SK-N-SH (cell line): Measurements from ENCODE around the gene IQCN. TPM values are rescaled to one million over a fixed set of nuclear protein-coding genes. Genes with fewer than 3 reads are reported as not detected.

Experiments
- CTCF ChIA-PET: fragments of 300-600, 350-600 bp; formaldehyde crosslinking; extraction: SDS; loops from one replicate; lab custom pipeline; 2021; lab: Yijun Ruan, JAX
- POLR2A ChIA-PET: fragments of 350-600 bp; sonication (Branson Sonifier 250); formaldehyde crosslinking; extraction: SDS; loops from one replicate; lab custom pipeline; 2020; ENCODE audit warnings: antibody characterized with exemption, inconsistent platforms; lab: Yijun Ruan, JAX
- DNase-seq: peaks from one replicate; pipeline ENCODE4 v3.0.0; 2012
- H2AFZ ChIP-seq: fragments of 200-600 bp; sonication (generic); 2 replicates; pipeline ENCODE4 v1.8.1; 2016; ENCODE audit warnings: antibody characterized with exemption, mild to moderate bottlenecking, low read depth
- H3F3A ChIP-seq: fragments of 200-600 bp; sonication (generic); replicated peaks from 2 replicates; pipeline ENCODE3; 2016; ENCODE audit warnings: antibody characterized with exemption, mild to moderate bottlenecking; ENCODE audit not compliant: insufficient read depth
- H3K27ac ChIP-seq, 2 experiments: fragments of 200-500 bp in 1 of 2; fragments of 200-600 bp in 1 of 2; sonication (Bioruptor generic) in 1 of 2; sonication (generic), shearing (Covaris generic) in 1 of 2; 2 replicates each; pipeline versions ENCODE4 v1.5.1 to v1.6.1; 2014 to 2016; ENCODE audit warnings: low read depth in 2 of 2, inconsistent platforms in 1 of 2, low read length in 1 of 2, mild to moderate bottlenecking in 1 of 2, mixed read lengths in 1 of 2
- H3K27me3 ChIP-seq: fragments of 200-600 bp; sonication (generic), shearing (Covaris generic); 2 replicates; pipeline ENCODE4 v1.6.1; 2016; ENCODE audit warnings: mixed run types; ENCODE audit not compliant: insufficient read depth
- H3K36me3 ChIP-seq, 2 experiments: fragments of 200-500 bp in 1 of 2; fragments of 200-600 bp in 1 of 2; sonication (Bioruptor generic) in 1 of 2; sonication (generic) in 1 of 2; replicated peaks in 1 of 2; 2 replicates each; pipeline versions ENCODE3 to v1.5.1; 2014 to 2016; ENCODE audit warnings: low read length in 1 of 2, mild to moderate bottlenecking in 1 of 2; ENCODE audit not compliant: insufficient read depth in 2 of 2, control insufficient read depth in 1 of 2
- H3K4me1 ChIP-seq, 2 experiments: fragments of 200-500 bp in 1 of 2; fragments of 200-600 bp in 1 of 2; sonication (Bioruptor generic) in 1 of 2; sonication (generic), shearing (Covaris generic) in 1 of 2; 2 replicates each; pipeline versions ENCODE4 v1.5.1 to v1.6.1; 2014 to 2016; ENCODE audit warnings: low read depth in 1 of 2, low read length in 1 of 2, mixed run types in 1 of 2; ENCODE audit not compliant: insufficient read depth in 2 of 2, control insufficient read depth in 1 of 2
- H3K4me2 ChIP-seq: fragments of 200-600 bp; sonication (generic), shearing (Covaris generic); 2 replicates; pipeline ENCODE4 v1.6.1; 2017; ENCODE audit warnings: mixed run types
- H3K4me3 ChIP-seq, 2 experiments: fragments of 200-500 bp in 1 of 2; fragments of 200-600 bp in 1 of 2; sonication (Bioruptor generic) in 1 of 2; sonication (generic), shearing (Covaris generic) in 1 of 2; 2 replicates each; pipeline versions ENCODE4 v1.5.1 to v1.8.1; 2014 to 2016; ENCODE audit warnings: low read depth in 2 of 2, inconsistent platforms in 1 of 2, low read length in 1 of 2, mild to moderate bottlenecking in 1 of 2, mixed read lengths in 1 of 2, moderate library complexity in 1 of 2
- H3K79me2 ChIP-seq: fragments of 200-600 bp; sonication (generic); 2 replicates; pipeline ENCODE4 v1.8.1; 2017; ENCODE audit warnings: mild to moderate bottlenecking; ENCODE audit not compliant: insufficient read depth
- H3K9ac ChIP-seq: fragments of 200-600 bp; sonication (generic); 2 replicates; pipeline ENCODE4 v1.6.1; 2017; ENCODE audit warnings: mixed run types
- H3K9me2 ChIP-seq: fragments of 200-600 bp; sonication (generic); 2 replicates; pipeline ENCODE4 v1.6.1; 2017; ENCODE audit warnings: mixed run types
- H3K9me3 ChIP-seq: fragments of 200-600 bp; sonication (generic); 2 replicates; pipeline ENCODE4 v1.6.1; 2017; ENCODE audit warnings: mixed run types, mild to moderate bottlenecking, moderate library complexity
- H4K20me1 ChIP-seq: fragments of 200-600 bp; sonication (generic); 2 replicates; pipeline ENCODE4 v1.6.1; 2017; ENCODE audit warnings: mild to moderate bottlenecking, mixed run types; ENCODE audit not compliant: insufficient read depth
- GABPA ChIP-seq: IDR thresholded peaks from 2 replicates; pipeline ENCODE4 v1.4.0; 2012; ENCODE audit warnings: low read depth, mild to moderate bottlenecking
- GATA2 ChIP-seq: sonication (generic); formaldehyde crosslinking; IDR thresholded peaks from 2 replicates; pipeline ENCODE4 v1.5.0; 2020; ENCODE audit warnings: mild to moderate bottlenecking, missing genetic modification reagents
- IRF3 ChIP-seq: fragments of 150-350 bp; IDR thresholded peaks from 2 replicates; pipeline ENCODE4 v1.6.1; 2016; ENCODE audit warnings: mild to moderate bottlenecking, low read depth, low read length
- MAX ChIP-seq: IDR thresholded peaks from 2 replicates; pipeline ENCODE4 v1.4.0; 2012; ENCODE audit warnings: low read depth
- NRF1 ChIP-seq: IDR thresholded peaks from 2 replicates; pipeline ENCODE4 v1.6.1; 2012; ENCODE audit warnings: low read depth, mild to moderate bottlenecking, low read length
- PBX3 ChIP-seq: IDR thresholded peaks from 2 replicates; pipeline ENCODE4; 2012
- POLR2AphosphoS5 ChIP-seq: IDR thresholded peaks from 2 replicates; pipeline ENCODE4 v1.6.1; 2012; ENCODE audit warnings: low read depth, low read length
- RAD21 ChIP-seq: IDR thresholded peaks from 2 replicates; pipeline ENCODE4 v1.6.1; 2012; ENCODE audit warnings: mild to moderate bottlenecking, low read length
- RCOR1 ChIP-seq: fragments of 150-350 bp; IDR thresholded peaks from 2 replicates; pipeline ENCODE4 v1.6.1; 2017; ENCODE audit warnings: antibody characterized with exemption, low read length
- REST ChIP-seq: IDR thresholded peaks from 2 replicates; pipeline ENCODE4 v1.6.1; 2012; ENCODE audit warnings: mild to moderate bottlenecking, low read depth, low read length, moderate library complexity
- RFX5 ChIP-seq: IDR thresholded peaks from 2 replicates; pipeline ENCODE4 v1.6.1; 2012; ENCODE audit warnings: mild to moderate bottlenecking, improper control_type of control experiment, low read length
- RXRA ChIP-seq: IDR thresholded peaks from 2 replicates; pipeline ENCODE4 v1.4.0; 2012; ENCODE audit warnings: low read depth, mild to moderate bottlenecking, borderline replicate concordance
- SIN3A ChIP-seq: IDR thresholded peaks from 2 replicates; pipeline ENCODE4 v1.6.1; 2012; ENCODE audit warnings: low read depth, mild to moderate bottlenecking, low read length, moderate library complexity, borderline replicate concordance
- SMC3 ChIP-seq: IDR thresholded peaks from 2 replicates; pipeline ENCODE4 v1.6.1; 2012; ENCODE audit warnings: low read depth, low read length, improper control_type of control experiment
- USF1 ChIP-seq: IDR thresholded peaks from 2 replicates; pipeline ENCODE4 v1.4.0; 2012; ENCODE audit warnings: low read depth, borderline replicate concordance
- ZBTB33 ChIP-seq: IDR thresholded peaks from 2 replicates; pipeline ENCODE4 v1.4.0; 2012; ENCODE audit warnings: low read depth, borderline replicate concordance
- WGBS: methylation state at CpG from one replicate; pipeline ENCODE4 v1.1.6; 2017; ENCODE audit warnings: low lambda C conversion rate; 5-methylcytosine and 5-hydroxymethylcytosine counted together
- polyA plus RNA-seq, 3 experiments: library from polyadenylated mRNA; depleted of rRNA; stranded (reverse); fragments of >200 nt; gene quantifications; 2 replicates each; pipeline ENCODE4 v1.2.3, GENCODE V29; 2012

Gene IQCN
- polyA plus RNA-seq, 1 of the 3 experiments (the other 2 are of a cell fraction), result 2.5 TPM

- WGBS, result 71% methylated on average over 6 of the region's 6 CpGs
- H3K79me2 ChIP-seq, result no peaks in the 10 kb centered on the region
- no peaks in the 10 kb centered on the region for H3K9me3 ChIP-seq
- H3K36me3 ChIP-seq, result no peaks in the 10 kb centered on the region
- DNase-seq, result no peak
- peak overlapping the region in 1 of 2 experiments; percentile 31; a peak in 1 of 4 replicates for H3K27ac ChIP-seq
- H3F3A ChIP-seq, result peaks cover 31% of the 10 kb centered on the region
- H4K20me1 ChIP-seq, result no peaks in the 10 kb centered on the region
- H3K9me2 ChIP-seq, result no peaks in the 10 kb centered on the region
- POLR2A ChIA-PET, result no interaction called here
- peaks cover 14 to 15% of the 10 kb centered on the region in 2 experiments; a peak in 1 of 4 replicates for H3K4me1 ChIP-seq
- H3K4me3 ChIP-seq, result no peak overlapping the region
- H3K27me3 ChIP-seq, result no peaks in the 10 kb centered on the region
- no peak overlapping the region for H3K9ac ChIP-seq
- H3K4me2 ChIP-seq, result peak overlapping the region; percentile 24; the same call in 1 of the 2 replicates
- H2AFZ ChIP-seq, result no peak overlapping the region
- no peak for TF ChIP-seq NRF1
- no peak for TF ChIP-seq ZBTB33
- TF ChIP-seq RXRA, result no peak
- TF ChIP-seq MAX, result no peak
- no peak for TF ChIP-seq POLR2AphosphoS5
- TF ChIP-seq REST, result no peak
- no peak for TF ChIP-seq SMC3
- no peak for TF ChIP-seq SIN3A
- TF ChIP-seq RFX5, result no peak
- TF ChIP-seq GATA2 (CRISPR knock-in tag), result no peak
- no peak for TF ChIP-seq GABPA
- TF ChIP-seq RAD21, result no peak
- no peak for TF ChIP-seq USF1
- TF ChIP-seq IRF3, result no peak
- no peak for TF ChIP-seq RCOR1
- TF ChIP-seq PBX3, result no peak
- CTCF ChIA-PET, result no interaction called here
Measured at GRCh38 chr19:18298601-18299000, 24.3 kb upstream of the IQCN start.
